Chondrocyte (in vitro differentiated cells): ENCODE measurements around the gene DDX5. TPM values are rescaled to one million over a fixed set of nuclear protein-coding genes. Genes with fewer than 3 reads are reported as not detected.

Source experiments
- DNase-seq: peaks from one replicate; pipeline ENCODE4 v3.0.0; 2021; ENCODE audit warnings: mixed read lengths, low spot score
- H3K27ac Mint-ChIP-seq: one replicate; pipeline ENCODE4 v1.8.0; 2021; ENCODE audit warnings: mild to moderate bottlenecking, moderate library complexity, mixed read lengths; ENCODE audit not compliant: unreplicated experiment
- H3K27me3 Mint-ChIP-seq: 2 replicates; pipeline ENCODE4 v1.8.0; 2021; ENCODE audit warnings: low read depth, mixed read lengths
- H3K36me3 Mint-ChIP-seq: 2 replicates; pipeline ENCODE4 v1.8.0; 2021; ENCODE audit warnings: low read depth, mixed read lengths
- H3K4me1 Mint-ChIP-seq: 2 replicates; pipeline ENCODE4 v1.8.0; 2021; ENCODE audit warnings: low read depth, mild to moderate bottlenecking, mixed read lengths
- H3K4me3 Mint-ChIP-seq: one replicate; pipeline ENCODE4 v1.8.0; 2021; ENCODE audit warnings: mild to moderate bottlenecking, moderate library complexity, mixed read lengths; ENCODE audit not compliant: unreplicated experiment
- H3K9me3 Mint-ChIP-seq: 2 replicates; pipeline ENCODE4 v1.8.0; 2021; ENCODE audit warnings: low read depth, mixed read lengths
- total RNA-seq: library from RNA; stranded (reverse); gene quantifications from 3 replicates; pipeline ENCODE4 v1.2.1, GENCODE V29; 2021
- TF ChIP-seq, protein P1 (sequence below): fragments of 200-600 bp; sonication (generic); IDR thresholded peaks from 2 replicates; pipeline ENCODE4 v1.5.0; 2021; ENCODE audit warnings: antibody characterized with exemption, mild to moderate bottlenecking, moderate library complexity

Gene DDX5
- total RNA-seq, 1 donor from 2014 or later = 611 TPM

DNA sequence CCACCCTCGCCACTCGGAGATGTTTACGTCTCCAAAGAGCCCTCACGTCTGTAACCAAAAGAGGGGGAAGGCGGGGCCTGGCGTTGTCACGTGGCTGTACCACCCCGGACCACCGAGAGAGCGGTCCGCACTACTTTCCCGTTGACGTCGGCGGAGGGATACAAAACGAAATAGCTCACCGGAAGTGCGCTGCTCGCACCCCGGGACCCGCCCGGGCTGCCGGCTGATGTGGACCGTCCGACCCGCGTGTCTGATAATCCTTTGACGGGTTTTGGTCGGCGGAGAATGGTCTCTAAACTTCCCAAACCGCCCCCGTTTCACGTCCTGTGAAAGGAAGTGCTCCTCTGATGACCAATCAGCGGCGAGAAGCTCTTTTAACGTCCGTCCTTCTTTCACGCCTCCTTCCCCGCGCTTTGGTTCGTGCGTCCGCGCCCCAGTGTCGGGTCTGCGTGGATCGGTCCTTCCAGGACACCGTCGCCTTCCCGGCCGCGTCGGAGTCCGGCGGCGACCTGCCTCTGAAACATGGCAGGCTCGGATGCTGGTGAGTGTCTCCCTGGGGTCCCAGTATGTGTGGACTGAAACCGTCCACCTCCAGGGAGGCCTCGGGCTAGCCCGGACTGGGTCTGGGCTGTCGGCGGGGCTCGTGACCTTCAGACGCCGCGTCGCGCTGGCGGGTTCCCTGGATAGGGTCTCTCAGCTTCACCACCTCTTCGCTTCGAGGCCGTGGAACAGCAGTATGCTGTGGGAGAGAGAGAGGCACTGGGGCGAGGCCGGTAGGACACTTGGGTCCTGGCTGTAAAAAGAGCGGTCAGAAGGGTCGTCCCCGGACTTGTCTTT is 705 bp upstream of the DDX5 start, which contains the start of gene CEP95:
Gene CEP95, plus strand, starts transcription at position 402 of the 837 bp plus-strand sequence. Its CDS starts 121 bp downstream, at position 523.
- peak; percentile 98 for DNase-seq
- Mint-ChIP-seq H3K27me3 (no peaks in the 10 kb centered on the region), H3K4me3 (peak within 1 kb of the TSS; percentile 100), H3K36me3 (peaks cover 47% of the 10 kb centered on the region), H3K27ac (peak within 1 kb of the TSS; percentile 100), H3K4me1 (peaks cover 46% of the 10 kb centered on the region), H3K9me3 (no peaks in the 10 kb centered on the region)
- TF ChIP-seq, protein P1, sequence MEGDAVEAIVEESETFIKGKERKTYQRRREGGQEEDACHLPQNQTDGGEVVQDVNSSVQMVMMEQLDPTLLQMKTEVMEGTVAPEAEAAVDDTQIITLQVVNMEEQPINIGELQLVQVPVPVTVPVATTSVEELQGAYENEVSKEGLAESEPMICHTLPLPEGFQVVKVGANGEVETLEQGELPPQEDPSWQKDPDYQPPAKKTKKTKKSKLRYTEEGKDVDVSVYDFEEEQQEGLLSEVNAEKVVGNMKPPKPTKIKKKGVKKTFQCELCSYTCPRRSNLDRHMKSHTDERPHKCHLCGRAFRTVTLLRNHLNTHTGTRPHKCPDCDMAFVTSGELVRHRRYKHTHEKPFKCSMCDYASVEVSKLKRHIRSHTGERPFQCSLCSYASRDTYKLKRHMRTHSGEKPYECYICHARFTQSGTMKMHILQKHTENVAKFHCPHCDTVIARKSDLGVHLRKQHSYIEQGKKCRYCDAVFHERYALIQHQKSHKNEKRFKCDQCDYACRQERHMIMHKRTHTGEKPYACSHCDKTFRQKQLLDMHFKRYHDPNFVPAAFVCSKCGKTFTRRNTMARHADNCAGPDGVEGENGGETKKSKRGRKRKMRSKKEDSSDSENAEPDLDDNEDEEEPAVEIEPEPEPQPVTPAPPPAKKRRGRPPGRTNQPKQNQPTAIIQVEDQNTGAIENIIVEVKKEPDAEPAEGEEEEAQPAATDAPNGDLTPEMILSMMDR = no peak

DNA sequence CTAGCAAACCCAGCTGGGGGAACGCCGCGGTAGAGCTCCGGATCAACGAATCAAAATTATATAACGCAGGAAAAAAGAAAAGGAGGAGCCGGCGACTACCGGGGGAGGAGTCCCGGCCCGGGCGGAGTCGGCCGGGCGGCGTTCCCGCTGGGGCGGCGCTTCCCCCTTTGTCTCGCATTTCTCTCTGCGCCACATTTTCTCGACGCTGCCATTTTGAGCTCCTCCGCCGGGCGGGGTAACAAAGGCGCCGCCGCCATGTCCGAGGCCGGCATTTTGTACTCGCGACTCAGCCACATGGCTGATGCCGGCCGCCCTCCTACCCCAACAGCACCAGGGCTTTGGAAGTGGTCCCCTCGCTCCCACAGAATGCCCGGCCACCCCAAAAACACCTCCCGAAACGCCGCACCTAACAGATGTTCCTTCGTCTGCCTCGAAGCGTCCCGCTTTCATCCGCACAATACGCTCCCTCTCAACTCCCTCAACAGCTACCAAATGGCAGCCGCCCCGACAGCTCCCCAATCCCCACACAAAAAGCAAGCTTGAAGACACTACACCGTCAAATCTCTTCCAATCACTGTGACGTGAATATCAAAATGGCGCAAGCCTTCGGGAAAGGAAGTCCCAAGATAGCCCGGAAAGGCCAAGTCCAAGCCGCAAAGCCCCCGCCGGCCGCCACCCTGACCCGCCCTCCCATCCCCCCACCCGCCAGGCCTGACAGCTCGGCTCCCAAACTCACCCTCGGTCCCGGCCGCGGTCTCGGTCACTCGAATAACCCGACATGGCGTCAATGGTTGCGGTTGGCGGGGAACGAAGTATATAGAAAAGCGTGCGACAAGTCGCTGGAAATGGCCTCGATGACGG is 519 bp downstream of the DDX5 start:
- peaks cover 50% of the 10 kb centered on the region for H3K36me3 Mint-ChIP-seq
- DNase-seq = peak; percentile 93
- H3K27me3 Mint-ChIP-seq = no peaks in the 10 kb centered on the region
- H3K27ac Mint-ChIP-seq = peak overlapping the region; percentile 100
- TF ChIP-seq, protein P1 = no peak
- peak overlapping the region; percentile 100 for H3K4me3 Mint-ChIP-seq
- peaks cover 58% of the 10 kb centered on the region for H3K4me1 Mint-ChIP-seq
- H3K9me3 Mint-ChIP-seq = no peaks in the 10 kb centered on the region

DNA sequence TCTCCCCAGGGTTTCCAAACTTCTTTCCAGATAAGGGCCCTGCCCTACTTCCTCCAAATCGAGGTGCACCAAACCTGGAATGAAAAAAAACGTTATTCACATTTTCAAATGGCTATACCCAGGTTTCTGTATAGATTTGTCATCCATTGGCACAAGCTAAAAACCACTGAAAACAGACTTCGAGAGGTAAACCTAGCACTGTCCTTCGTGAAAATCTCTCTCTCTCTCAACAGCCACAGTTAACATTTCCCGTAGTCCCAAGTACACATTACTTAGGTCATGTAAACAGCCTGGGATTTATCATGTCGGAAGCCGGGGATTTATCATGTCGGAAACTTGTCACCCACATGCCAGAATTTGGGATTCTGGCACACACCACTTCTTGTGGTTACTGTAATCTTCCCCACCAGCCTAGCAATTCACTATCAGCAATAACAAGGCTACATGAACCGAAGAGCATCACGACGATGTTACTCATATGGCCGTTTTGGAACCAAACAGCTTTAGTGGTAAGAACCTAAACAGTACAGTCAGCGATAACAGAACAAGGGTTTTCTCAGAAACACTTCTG is 1.2 kb downstream of the DDX5 start:
- peak overlapping the region; percentile 100 for H3K4me3 Mint-ChIP-seq
- no peak for DNase-seq
- H3K4me1 Mint-ChIP-seq = peaks cover 65% of the 10 kb centered on the region

DNA sequence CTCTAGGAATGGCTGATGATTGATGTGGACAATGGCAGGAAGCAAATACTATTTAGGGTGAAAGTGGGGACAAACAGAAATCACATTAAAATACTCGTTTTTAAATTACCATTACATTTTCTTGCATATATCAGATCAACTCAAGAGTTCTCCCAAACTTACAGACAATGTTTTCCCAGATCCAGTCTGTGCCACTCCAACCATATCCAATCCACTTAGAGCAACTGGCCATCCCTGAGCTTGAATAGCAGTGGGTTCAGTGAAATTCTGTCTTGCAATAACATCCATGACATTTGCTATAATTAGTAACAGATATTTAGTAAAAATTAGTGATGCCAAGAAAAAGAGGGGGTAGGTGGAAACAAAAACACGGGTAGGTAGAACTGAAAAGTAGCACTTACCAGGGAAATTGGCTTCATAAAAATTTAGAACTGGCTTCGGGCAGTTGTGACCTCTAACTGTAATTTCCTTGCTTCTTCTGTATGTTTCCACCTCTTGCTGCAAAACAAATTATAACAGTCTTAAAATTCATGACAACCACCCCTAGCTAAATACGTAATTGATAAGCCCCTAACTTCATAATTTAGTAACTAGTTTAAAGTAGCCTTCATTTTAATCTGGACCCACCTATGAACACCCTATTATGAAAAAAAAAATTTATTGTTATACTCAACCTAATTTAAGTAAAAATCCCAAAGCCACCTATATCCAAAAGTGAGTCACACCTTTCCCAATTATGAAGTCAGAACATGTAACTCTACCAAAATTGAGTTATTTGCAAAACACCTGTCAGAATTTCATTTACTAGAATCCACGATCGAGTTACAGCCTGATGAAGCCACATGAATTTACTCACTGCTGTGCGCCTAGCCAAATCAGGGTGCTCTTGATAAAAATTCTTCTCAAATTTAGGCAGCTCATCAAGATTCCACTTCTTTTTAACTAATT is 2.0 kb downstream of the DDX5 start:
- TF ChIP-seq, protein P1 = no peak
- peaks cover 60% of the 10 kb centered on the region for H3K36me3 Mint-ChIP-seq
- no peaks in the 10 kb centered on the region for H3K9me3 Mint-ChIP-seq
- peak overlapping the region; percentile 100 for H3K27ac Mint-ChIP-seq
- no peak for DNase-seq
- peak overlapping the region; percentile 100 for H3K4me3 Mint-ChIP-seq
- H3K27me3 Mint-ChIP-seq = no peaks in the 10 kb centered on the region
- H3K4me1 Mint-ChIP-seq = peaks cover 71% of the 10 kb centered on the region

More for the DNA sequence above, 1.2 kb downstream of the DDX5 start:
- H3K9me3 Mint-ChIP-seq = no peaks in the 10 kb centered on the region
- H3K27me3 Mint-ChIP-seq = no peaks in the 10 kb centered on the region
- H3K36me3 Mint-ChIP-seq = peaks cover 55% of the 10 kb centered on the region
- TF ChIP-seq, protein P1 = no peak
- peak overlapping the region; percentile 100 for H3K27ac Mint-ChIP-seq
